ENCODE measurements around the gene PLN.
A peak's percentile ranks its signal among the peaks of the same experiment; 100 is the strongest.

Gene PLN

DNA sequence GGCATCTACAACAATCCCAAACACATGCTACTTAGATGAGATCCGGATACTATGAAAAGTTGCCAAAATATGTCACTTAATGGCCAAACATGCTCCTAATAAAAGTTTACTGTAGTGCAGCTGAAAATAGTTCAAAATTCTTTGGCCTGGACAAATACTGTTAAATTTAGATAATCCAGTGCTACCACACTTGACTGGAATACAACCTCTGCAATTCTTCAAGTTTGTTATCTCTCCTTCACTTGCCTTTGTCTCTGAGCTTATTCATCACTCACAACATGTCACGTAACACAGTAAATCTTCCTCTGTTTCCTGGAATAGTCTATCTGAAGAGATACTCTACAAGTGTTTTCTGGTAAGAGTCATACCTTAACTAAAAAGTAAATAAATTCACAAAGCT is 10.5 kb upstream of the PLN start:
- DNase-seq, result no peak

DNA sequence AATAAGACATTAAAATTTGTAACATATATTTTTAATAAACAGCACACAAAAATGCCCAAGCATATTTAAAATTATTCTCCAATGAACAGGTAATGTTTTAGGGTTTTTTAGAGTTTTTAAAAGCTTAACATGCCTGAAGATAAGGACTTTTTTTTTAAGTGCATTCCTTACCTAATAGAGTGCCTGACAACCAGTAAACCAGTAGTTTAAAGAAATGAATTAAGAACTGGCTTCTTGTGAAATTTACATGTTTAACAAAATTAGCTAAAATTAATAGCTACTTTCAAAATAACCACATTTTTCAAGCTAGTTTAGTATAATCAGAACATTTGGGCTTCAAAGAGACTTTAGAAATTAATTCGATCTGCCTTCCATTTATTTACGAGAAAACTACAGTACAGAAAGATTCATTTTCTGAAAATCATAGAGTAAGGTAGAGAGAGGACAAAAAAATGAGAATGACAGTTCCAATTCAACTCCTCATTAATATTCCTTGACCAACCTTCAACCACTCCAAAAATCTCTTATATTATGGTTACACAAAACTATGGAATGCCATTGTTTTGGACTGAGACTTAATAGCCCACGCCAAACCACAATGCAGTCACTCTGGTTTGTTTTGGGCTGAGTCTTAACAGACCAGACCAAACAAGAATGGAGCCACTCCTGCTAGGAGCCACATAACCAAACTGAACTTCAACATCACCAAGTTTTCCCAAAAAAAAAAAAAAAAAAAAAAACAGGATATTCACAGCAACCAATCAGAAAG is 5.7 kb upstream of the PLN start:
- no peak for DNase-seq

DNA sequence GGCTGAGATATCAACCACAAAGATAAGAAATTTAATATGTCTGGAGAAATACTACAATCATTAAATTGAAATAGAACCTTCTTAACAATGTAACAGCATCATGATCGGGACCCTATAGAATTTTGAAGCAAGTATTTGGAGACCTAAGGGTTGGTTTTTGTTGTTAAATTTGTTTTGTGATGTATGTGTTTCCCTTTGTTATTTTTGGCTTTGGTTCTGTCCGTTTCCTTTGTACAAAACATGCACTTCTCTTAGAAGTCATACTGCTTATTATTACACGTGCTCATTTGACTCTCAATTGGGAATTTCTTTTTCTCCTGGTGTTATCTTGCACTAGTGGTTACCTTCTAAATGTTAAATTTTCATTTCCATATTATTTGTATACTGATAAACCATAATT is 4.0 kb upstream of the PLN start:
- DNase-seq, result no peak

DNA sequence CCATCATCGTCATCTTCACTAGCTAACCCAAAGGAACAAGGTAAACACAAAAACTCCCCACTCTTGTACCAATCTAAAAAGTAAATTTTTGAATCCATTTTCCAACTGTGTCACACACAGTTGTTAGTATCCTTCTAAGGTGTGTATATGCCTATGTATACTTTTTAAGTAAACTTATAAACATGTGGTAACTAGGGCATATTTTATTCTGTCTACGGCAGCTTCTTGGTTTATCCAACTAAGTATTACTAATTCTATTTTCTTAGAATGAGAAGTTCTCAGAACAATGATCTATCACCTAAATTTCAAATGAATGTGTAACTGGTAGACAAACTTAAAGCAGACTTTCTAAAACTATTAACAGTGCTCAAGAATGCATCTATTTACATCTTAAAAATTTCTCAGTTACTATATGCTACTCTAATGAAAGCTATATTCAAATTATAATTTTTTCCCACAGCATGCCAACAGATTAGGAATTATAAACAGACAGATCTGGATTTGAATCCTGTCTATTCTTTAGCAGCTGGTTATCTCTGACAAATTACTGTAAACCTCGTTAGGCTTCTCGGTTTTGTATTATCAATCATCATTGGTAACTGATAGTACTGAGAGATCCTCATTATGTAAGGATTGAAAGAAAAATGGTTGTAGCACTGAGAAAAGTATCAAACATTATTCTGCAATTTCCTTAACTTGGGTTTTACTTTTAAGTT is 1.8 kb upstream of the PLN start:
- no peak for DNase-seq

DNA sequence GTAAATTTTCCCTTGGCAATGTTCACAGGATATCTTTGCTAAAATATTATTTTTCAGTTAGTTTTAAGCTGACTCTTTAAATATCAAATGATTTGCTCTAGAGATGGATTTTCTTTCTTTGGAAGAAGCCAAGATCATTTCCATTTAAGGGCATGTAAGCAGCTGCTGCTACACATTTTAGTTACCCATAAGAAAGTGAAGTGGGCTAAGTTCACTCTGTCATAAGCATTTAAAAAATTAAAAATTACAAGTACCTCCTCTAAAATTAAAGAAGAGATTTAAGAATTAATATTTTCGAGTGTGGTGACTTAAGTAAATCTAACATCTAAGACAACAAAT is 1.2 kb upstream of the PLN start:
- no peak for DNase-seq

DNA sequence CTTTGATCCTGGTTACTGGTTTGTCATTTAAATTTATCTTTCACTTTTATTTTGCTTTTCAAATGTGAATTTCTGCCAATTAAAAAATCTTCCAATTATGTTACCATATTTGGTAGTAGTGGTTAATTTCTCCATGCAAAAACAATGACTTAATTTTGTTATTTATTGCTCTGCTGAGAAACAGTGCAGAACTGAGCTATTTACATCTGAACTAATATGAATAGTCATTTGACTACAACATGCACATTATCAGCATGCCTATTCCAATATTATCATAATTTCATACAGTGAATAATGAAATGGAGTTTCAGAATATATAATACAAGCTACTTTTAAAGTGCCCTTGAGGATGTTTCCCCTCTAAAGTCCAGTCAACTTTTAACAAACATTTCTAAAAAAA is 517 bp downstream of the PLN start:
- DNase-seq, result no peak

DNA sequence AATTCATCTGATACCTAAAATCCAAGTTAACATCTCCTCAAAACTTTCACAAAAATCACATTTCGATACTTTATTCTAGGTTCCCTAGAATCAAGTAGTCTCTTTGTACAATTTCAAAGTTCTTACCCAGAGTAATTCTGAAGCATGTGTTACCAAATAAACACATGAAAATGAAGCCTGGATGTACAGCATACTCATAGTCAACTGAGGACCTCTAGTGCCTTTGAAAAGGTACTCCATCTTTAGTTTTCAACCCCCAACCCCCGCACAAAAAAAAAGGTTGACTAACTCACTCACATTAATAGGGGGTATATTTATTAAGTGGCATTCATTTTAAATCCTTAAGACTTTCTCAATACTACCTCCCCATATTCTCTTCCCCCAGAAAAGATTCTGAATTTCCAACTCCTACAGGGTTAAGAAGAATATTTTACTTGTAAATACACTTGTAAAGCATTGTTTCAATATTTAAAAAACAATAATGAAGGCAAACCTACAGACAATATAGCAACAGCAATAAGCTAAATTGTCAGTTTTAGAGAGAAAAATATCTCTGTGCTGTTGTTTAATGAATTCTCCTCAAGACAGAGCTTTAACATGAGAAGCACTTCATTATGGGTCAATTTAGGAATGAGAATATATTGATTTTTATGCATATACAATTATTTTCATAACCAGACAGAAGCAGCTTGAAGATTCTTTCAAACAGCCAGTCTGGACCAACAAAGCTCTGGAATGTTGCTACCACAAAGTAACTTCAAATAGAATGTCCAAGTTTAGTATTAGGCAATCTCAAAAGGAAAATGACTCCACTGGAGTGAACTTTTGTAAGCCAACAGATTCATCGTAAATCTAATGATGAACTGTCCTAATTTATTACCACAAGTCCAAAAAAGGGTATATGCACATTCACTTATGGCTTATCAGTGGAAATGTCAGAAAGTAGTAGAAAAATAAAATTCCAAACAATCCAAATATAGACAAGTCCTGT is 3.3 kb downstream of the PLN start:
- peak in 1 of 14 donors; percentile 27 for DNase-seq

DNA sequence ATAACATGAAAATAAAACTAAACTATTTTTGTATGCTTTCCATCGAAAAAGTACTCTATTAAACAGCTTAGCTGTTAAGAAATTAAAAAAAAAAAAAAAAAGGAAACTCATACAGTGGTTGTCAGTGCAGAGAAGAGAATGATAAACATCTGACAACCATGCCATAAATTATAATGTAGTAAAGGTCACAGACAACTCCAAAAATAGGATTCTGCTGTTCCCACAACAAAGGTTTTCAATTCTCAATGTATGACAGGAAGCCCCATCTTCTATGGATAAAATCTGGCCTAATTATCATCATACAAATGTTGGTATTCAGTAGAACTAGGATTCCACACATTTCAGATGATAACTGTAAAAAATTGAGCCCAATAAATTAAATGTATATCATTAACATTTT is 5.0 kb downstream of the PLN start:
- no peak for DNase-seq

DNA sequence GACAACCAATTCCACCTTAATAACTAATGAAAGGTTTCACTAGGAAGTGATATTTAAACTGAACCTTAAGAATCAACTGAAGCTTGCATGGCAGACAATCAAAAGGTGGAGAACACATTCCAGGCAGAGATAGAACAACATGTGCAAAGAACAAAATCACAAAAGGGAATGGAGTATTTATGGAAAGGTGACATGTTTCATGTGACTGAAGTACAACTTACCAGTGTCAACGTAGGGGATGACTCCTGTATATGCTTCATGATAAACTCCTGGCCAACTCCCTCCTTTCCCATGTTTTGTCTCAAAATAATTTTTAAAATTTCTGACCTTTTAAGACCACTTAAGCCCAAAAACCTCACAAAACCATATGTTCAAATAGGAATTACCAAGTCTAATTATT is 6.6 kb downstream of the PLN start:
- DNase-seq, result no peak

DNA sequence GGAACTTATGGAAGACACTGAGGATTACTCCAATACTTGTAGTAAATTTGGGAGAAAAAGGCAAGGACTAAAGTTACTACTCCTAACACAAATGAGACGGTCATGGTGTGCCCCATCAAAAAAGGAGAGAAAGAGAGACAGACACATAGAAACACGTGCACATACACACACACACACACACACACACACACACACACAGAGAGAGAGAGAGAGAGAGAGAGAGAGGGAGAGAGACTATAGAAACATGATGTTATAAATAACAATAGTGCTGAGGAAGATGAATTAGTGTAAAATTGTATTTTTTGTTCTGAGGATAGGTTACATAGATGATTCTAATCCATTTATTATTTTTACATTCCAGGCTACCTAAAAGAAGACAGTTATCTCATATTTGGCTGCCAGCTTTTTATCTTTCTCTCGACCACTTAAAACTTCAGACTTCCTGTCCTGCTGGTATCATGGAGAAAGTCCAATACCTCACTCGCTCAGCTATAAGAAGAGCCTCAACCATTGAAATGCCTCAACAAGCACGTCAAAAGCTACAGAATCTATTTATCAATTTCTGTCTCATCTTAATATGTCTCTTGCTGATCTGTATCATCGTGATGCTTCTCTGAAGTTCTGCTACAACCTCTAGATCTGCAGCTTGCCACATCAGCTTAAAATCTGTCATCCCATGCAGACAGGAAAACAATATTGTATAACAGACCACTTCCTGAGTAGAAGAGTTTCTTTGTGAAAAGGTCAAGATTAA is 10.5 kb downstream of the PLN start:
- no peak for DNase-seq

DNA sequence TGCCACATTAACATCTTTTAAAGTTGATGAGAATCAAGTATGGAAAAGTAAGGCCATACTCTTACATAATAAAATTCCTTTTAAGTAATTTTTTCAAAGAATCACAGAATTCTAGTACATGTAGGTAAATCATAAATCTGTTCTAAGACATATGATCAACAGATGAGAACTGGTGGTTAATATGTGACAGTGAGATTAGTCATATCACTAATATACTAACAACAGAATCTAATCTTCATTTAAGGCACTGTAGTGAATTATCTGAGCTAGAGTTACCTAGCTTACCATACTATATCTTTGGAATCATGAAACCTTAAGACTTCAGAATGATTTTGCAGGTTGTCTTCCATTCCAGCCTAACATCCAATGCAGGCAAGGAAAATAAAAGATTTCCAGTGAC is 11.6 kb downstream of the PLN start:
- no peak for DNase-seq

DNA sequence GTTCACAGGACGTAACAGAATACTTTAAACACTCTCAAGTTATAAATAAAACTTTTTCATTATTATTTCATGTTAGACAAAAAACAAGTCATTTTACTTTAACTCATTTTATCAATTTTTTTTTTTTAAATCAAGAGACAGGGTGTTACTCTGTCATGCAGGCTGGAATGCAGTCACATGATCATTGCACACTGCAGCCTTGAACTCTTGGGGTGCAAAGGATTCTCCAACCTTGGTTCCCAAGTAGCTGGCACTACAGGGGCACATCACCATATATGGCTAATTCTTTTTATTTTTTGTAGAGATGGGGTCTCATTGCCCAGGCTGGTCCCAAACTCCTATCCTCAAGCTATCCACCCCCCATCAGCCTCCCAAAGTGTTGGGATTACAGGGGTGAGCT is 14.2 kb downstream of the PLN start:
- DNase-seq, result no peak

DNA sequence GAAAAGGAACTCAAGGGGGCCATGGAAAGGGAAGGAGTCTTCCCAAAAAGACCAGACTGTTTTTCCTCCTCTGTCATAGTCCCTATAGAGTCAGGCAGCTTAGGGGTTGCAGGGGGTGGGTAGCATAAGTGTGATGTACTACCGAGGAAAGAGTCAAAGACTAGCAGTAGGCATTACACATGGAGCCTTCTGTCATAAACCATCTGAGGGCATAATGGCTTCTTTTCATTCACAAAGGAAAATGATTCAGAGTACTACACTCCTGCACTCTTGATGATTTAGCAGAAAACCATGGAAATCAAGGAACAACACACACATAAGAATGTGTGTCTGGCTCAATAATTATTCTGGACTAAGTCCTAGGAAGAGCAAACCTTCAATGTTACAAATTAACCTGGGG is 14.9 kb downstream of the PLN start:
- DNase-seq, result no peak

DNA sequence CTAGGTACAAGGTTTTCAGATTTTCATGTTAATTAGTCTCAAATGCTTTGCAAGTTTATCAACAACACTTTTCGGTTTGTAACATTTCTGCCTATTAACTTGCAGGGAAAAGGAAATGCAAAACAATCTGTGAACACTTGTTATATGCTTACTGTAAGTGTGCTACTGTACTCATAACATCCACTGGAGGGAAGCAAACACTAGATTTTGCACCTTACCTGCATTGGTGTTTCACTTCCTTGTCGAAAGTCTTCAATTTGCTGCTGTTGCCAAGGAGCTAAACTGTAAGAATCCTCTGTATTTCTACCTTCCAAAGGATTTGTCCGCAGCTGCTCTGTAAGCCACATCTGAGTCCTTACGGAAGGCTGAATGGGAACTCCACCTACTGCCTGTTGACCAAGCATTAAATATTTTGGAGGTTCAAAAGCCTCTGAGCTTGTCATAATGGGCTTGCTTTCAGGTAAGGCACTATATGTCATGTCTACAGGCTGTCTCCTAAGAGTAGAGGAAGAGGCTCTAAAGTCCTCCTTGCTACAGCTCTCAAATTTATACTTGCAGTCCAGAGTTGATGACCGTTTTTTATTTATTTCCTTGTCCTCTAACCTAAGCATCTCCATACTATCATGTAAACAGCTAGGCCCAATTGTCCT is 17.3 kb downstream of the PLN start:
- peak in 1 of 14 donors; percentile 8 for DNase-seq

DNA sequence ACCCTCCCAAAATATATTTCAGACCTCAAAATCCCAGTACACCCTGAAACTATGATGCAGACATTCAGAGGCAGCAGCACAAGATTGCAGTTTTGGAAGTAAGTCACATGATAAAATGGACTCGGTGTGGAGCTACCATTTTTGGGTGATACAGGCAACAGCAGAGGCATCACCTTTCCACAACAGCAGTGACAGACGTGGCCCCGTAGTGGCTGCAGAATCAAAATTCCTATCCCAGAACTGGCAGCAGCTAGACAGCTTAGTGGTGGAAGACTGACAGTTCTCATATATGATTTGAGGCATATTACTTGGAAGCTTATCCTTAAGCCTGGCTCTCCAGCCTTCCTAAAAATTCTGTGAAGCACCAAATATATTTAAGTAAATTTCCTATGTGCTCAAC is 19.9 kb downstream of the PLN start:
- peak in 1 of 14 donors; percentile 23 for DNase-seq

DNA sequence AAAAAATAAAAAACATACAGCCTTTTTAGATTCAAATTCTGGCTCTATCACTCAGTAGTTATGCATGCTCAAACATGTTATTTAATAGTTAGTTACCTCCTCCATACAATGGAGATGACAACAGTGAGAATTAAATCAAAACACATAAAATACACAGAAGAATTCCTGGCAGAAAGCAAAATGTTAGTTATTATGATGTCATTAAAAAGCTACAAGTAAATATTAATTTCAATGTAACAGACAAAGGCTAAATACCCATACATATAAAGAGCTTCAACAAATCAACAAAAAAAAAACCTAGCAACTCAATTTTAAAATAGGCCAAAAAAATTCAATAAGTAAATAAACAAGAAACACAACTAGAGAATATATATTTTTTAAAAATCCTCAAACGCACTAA is 21.4 kb downstream of the PLN start:
- DNase-seq, result no peak

DNA sequence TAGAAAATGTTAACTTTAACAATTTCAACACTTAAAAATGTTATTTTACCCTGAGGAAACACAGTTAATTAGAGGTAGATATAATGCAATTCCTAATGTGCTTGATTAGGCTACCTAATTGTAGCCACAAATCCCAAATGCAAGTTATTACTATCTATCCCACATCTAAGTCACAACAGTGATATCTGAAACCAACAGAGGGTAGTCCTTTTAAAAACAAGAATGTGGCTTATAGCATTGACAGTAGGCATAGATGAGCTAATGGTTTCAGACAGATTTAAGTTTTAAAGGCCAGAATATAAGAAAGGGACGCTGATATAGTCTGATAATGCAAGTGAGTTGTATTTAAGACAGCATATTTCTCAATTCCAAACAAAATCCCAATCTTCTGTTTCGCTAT is 23.0 kb downstream of the PLN start:
- no peak for DNase-seq

DNA sequence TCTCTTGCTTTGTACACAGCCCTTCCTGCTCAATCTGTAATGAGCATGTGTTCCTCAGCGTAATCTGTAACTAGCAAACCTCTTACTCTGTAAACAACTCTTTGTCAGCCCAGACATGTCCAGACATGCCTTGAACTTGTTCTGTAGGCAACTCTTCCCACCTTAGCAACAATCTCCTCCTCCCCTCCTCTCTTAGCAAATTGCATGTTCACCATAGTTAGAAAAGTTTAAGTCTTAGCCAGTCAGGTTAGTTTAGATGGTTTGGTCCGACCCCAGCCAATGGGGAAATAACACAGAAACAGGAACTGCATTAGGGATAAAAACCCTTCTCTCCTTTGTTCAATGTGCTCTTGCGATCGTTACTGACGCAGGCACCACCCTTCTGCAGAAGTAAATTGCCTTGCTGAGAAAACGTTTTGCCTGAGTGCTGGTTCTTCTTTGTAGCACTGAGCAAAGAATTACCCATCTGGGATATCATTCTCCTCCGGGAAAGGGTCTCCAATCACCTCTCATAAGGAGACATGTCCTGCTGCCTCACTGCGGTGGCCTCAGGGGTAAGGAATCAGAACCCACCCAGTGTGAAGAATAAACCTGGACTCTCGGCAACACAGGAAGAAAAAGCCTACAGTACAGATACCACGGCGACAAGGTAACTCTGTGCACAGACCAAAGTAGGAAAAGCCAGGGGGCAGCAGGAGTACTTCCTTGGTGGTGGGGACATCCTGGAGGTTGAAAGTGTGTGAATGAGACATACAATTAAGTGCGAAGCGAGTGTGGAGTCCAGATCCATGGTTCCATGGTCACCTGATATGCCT is 26.2 kb downstream of the PLN start:
- DNase-seq, result no peak

DNA sequence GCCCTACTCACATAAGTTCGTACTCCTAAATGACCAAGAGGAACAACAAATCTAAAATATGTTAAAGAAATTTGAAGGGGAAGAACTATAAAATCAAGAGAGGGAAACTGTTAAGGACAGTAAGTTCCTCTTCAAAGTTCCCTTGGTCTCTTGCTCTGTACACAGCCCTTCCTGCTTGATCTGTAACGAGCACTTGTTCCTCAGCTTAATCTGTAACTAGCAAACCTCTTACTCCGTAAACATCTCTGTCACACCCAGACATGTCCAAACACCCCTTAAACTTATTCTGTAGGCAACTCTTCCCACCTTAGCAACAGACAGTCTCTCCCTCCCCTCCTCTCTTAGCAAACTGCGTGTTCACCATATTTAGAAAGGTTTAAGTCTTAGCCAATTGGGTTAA is 29.9 kb downstream of the PLN start:
- DNase-seq, result no peak

DNA sequence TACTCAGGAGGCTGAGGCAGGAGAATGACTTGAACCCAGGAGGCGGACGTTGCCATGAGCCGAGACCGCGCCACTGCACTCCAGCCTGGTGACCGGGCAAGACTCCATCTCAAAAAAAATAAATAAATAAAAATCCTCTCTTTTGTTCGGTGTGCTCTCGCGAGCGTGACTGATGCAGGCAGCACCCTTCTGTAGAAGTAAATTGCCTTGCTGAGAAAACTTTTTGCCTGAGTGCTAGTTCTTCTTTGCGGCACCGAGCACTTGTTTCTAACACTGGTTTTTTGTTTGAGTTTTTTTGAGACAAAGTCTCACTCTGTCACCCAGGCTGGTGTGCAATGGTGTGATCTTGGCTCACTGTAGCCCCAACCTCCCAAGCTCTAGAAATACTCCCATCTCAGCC is 30.5 kb downstream of the PLN start:
- no peak for DNase-seq

DNA sequence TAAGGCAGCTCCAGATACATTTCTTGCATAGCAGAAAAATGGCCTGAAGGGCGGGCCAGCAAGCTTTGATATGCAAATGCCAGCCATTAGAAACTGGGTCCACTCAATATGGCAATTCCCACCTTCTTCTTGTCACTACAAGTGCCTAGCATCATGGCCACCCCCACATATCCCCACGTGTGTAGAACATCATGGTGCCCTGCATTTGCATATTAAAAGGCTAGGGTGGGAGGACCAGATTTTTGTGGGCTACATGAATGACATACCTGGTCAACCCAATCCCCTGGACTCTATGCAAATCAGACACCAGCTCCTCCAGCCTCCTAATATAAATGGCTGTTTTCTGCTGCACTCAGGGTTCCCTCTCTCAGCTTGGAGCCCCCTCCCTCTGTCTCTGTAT is 31.7 kb downstream of the PLN start:
- DNase-seq, result no peak

Measured in C1 segment of cervical spinal cord (tissue), 14 donors.